C4-2B (cell line): ENCODE results near the gene PHLDB3.

ENCODE experiments used
- ZFX ChIP-seq: fragments of 450-650 bp; IDR thresholded peaks from 2 replicates; pipeline ENCODE4 v1.6.1; 2017
- TF ChIP-seq, protein P1 (sequence below): fragments of 450-650 bp; conservative IDR thresholded peaks from 2 replicates; pipeline ENCODE4 v1.5.1; 2017; ENCODE audit warnings: mild to moderate bottlenecking

DNA sequence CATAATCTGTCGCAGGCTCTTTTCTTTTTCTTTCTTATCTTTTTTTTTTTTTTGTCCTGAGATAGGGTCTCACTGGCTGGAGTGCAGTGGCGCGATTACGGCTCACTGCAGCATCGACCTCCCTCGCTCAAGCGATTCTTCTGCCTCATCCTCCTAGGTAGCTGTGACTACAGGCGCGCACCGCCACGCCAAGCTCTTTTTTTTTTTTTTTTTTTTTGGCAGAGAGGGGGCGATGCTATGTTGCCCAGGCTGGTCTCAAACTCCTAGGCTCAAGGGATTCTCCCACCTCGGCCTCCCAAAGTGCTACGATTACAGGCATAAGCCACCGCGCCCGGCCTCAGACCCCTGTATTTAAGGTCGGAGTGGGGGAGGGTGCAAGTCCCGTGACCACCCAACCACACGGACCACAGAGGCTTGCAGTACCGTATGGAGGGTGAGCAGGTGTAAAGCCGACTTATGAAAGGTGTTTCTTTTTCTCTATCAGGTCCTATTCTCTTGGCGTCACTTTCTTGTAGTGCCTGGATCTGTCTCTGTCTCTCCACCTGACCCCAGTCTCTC is 2.0 kb downstream of the PHLDB3 start:
- TF ChIP-seq, protein P1, sequence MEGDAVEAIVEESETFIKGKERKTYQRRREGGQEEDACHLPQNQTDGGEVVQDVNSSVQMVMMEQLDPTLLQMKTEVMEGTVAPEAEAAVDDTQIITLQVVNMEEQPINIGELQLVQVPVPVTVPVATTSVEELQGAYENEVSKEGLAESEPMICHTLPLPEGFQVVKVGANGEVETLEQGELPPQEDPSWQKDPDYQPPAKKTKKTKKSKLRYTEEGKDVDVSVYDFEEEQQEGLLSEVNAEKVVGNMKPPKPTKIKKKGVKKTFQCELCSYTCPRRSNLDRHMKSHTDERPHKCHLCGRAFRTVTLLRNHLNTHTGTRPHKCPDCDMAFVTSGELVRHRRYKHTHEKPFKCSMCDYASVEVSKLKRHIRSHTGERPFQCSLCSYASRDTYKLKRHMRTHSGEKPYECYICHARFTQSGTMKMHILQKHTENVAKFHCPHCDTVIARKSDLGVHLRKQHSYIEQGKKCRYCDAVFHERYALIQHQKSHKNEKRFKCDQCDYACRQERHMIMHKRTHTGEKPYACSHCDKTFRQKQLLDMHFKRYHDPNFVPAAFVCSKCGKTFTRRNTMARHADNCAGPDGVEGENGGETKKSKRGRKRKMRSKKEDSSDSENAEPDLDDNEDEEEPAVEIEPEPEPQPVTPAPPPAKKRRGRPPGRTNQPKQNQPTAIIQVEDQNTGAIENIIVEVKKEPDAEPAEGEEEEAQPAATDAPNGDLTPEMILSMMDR = no peak
- TF ChIP-seq ZFX = no peak
